Mononuclear cell (primary cell): ENCODE data around the gene STAP1. TPM values are rescaled to one million over a fixed set of nuclear protein-coding genes. Genes with fewer than 3 reads are reported as not detected.
A peak's percentile ranks its signal among the peaks of the same experiment; 100 is the strongest.
"Not testable (repeated sequence)": the region's sequence is repeated elsewhere in the genome, so short reads cannot be mapped to it uniquely, and the experiment has no call there.

Experiments used
- H3K27me3 ChIP-seq: 2 replicates; pipeline ENCODE4 v1.6.0; 2011; ENCODE audit warnings: low read length, control low read depth; ENCODE audit not compliant: insufficient read depth
- H3K4me1 ChIP-seq: 2 replicates; pipeline ENCODE4 v1.5.1; 2011; ENCODE audit warnings: mild to moderate bottlenecking, low read length, control low read depth; ENCODE audit not compliant: insufficient read depth
- H3K4me3 ChIP-seq: 2 replicates; pipeline ENCODE4 v1.5.1; 2011; ENCODE audit warnings: mild to moderate bottlenecking, low read length, moderate library complexity
- H3K9me3 ChIP-seq: 2 replicates; pipeline ENCODE4 v1.5.1; 2011; ENCODE audit warnings: low read depth, mild to moderate bottlenecking, control low read depth, low read length
- total RNA-seq: library from RNA; depleted of rRNA; stranded (reverse); fragments of >200 nt; gene quantifications from one replicate; pipeline ENCODE4 v1.2.3, GENCODE V29; 2012

The STAP1 gene
- total RNA-seq, 1 donor = 13.0 TPM

- Histone ChIP-seq H3K4me1 (peaks cover 12% of the 10 kb centered on the region), H3K27me3 (no peaks in the 10 kb centered on the region), H3K9me3 (no peaks in the 10 kb centered on the region), H3K4me3 (peak overlapping the region; percentile 89)
Observed at GRCh38 chr4:67546004-67546356, 12.5 kb upstream of the STAP1 start.

DNA sequence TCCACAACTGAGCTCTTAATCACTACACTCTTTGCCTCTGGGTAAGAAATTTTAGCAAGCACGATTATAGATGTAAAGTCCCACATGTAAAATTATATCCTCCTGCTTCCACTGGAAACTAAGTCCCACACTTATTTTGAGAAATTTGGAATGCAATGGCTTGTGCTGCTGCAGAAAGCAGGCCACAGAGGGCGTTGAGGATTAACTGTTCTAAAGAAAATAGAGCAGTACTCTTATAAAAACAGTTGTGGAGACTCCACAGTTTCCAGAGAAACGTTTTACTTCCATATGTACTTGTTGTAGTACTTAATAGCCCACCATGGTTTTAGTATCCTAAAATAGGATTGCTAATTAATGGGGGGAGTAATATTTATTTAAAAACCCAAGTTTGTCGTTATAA is 11.6 kb upstream of the STAP1 start:
- H3K4me3 ChIP-seq = no peak overlapping the region
- H3K27me3 ChIP-seq = no peaks in the 10 kb centered on the region

DNA sequence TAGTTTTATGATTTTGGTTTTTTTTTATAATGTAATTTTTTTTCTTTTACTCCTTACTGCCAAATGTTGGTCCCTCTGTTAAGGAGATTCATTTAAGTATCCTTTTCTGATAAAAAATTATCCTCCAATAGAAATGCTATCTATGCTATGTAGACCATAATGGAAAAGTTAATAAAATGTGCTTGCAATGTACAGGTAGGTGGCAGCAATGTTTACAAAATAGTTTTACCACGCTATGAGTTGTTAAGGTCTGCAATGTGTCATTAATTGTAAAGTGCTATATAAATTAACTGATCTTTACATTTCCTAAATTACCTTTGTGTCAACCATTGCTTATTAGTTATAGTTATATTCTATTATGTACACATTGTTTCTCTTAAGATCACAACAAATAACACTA is 9.4 kb upstream of the STAP1 start:
- Histone ChIP-seq H3K9me3 (no peaks in the 10 kb centered on the region), H3K4me3 (no peak overlapping the region), H3K27me3 (no peaks in the 10 kb centered on the region), H3K4me1 (peaks cover 16% of the 10 kb centered on the region)

More for the DNA sequence above, 11.6 kb upstream of the STAP1 start:
- Histone ChIP-seq H3K4me1 (peaks cover 20% of the 10 kb centered on the region), H3K9me3 (no peaks in the 10 kb centered on the region)

- H3K4me1 ChIP-seq = peaks cover 15% of the 10 kb centered on the region
- H3K4me3 ChIP-seq = no peak overlapping the region
- no peaks in the 10 kb centered on the region for H3K27me3 ChIP-seq
- no peaks in the 10 kb centered on the region for H3K9me3 ChIP-seq
Observed at GRCh38 chr4:67550451-67550850, 8.1 kb upstream of the STAP1 start.

DNA sequence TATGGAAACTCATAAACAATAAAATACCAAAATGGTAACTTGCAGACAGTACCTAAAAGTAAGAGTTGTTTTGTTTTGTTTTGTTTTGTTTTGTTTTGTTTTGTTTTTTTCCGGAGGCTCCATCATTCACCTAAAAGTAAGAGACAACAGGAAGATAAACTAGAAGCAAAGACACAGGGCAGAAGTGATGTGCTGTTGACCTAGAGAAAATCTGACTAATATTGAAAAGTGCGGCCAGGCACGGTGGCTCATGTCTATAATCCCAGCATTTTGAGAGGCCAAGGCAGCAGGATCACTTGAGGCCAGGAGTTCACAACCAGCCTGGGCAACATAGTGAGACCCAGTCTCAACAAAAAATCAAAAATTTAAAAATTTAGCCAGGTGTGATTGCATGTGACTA is 7.7 kb upstream of the STAP1 start:
- Histone ChIP-seq H3K4me1 (peaks cover 13% of the 10 kb centered on the region), H3K4me3 (no peak overlapping the region), H3K9me3 (no peaks in the 10 kb centered on the region), H3K27me3 (no peaks in the 10 kb centered on the region)

GRCh38 chr4:67552146-67552792 is 6.3 kb upstream of the STAP1 start:
- not testable (repeated sequence) for H3K9me3 ChIP-seq, H3K27me3 ChIP-seq, H3K4me3 ChIP-seq
- H3K4me1 ChIP-seq = peaks cover 11% of the 10 kb centered on the region

DNA sequence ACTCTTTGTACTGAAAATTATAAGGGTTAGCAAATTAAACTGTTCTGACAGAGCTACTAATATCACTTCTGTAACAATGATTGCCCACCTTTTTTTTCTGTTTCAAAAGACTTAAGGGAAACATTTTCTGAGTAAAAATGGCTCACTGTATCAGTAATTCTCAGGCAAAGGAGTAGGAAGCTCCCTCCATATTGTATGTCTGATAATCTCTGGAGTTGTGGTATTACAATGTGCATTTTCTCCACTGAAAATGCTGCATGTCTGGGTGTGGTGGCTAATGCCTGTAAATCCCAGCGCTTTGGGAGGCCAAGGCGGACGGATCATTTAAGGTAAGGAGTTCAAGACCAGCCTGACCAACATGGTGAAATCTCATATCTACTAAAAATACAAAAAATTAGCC is 4.4 kb upstream of the STAP1 start:
- Histone ChIP-seq H3K9me3 (no peaks in the 10 kb centered on the region), H3K27me3 (no peaks in the 10 kb centered on the region), H3K4me1 (peaks cover 21% of the 10 kb centered on the region), H3K4me3 (no peak overlapping the region)

DNA sequence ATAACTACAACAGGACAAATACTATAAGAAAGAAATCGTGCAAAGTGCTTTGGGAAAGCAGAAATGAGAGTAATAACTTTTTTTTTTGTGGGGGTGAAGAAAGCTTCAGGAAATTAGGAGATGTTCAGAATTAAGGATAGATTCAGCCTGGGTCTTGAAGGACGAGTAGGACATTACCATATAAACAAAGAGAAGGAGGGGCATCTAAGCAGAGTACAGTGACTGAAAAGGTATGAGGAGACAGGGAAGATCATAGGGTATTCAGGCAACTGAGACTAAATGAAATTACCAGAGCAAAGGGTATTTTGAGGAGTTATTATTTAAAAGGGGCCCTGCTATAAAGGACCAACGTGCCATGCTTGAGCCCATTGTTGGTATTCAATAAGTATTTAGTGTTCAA is 3.1 kb upstream of the STAP1 start:
- Histone ChIP-seq H3K4me3 (no peak overlapping the region), H3K4me1 (peaks cover 21% of the 10 kb centered on the region), H3K27me3 (no peaks in the 10 kb centered on the region), H3K9me3 (no peaks in the 10 kb centered on the region)

- peaks cover 17% of the 10 kb centered on the region for H3K4me1 ChIP-seq
- H3K4me3 ChIP-seq = no peak overlapping the region
- no peaks in the 10 kb centered on the region for H3K9me3 ChIP-seq
- H3K27me3 ChIP-seq = no peaks in the 10 kb centered on the region
Observed at GRCh38 chr4:67556436-67556835, 2.1 kb upstream of the STAP1 start.

- H3K4me3 ChIP-seq = no peak overlapping the region
- H3K4me1 ChIP-seq = peaks cover 5% of the 10 kb centered on the region
- H3K9me3 ChIP-seq = no peaks in the 10 kb centered on the region
- no peaks in the 10 kb centered on the region for H3K27me3 ChIP-seq
Observed at GRCh38 chr4:67565284-67565683, 6.8 kb downstream of the STAP1 start.

- no peak overlapping the region for H3K4me3 ChIP-seq
- no peaks in the 10 kb centered on the region for H3K9me3 ChIP-seq
- peaks cover 5% of the 10 kb centered on the region for H3K4me1 ChIP-seq
- no peaks in the 10 kb centered on the region for H3K27me3 ChIP-seq
Observed at GRCh38 chr4:67566335-67566734, 7.8 kb downstream of the STAP1 start.

DNA sequence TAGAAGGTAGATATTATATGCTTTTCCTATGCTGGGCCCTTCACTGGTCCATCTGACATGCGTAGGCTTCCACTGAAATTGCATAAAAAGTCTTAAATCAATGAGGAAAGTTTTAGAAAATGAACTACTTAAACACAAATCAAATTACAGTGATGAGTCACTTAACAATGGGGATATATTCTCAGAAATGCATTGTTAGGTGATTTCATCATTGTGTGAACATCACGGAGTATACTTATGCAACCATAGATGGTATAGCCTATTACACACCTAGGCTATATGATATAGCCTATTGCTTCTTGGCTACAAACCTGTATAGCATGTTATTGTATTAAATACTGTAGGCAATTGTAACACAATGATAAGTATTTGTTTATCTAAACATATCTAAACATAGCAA is 10.3 kb downstream of the STAP1 start:
- Histone ChIP-seq H3K4me1 (peaks cover 5% of the 10 kb centered on the region), H3K4me3 (no peak overlapping the region), H3K9me3 (no peaks in the 10 kb centered on the region), H3K27me3 (no peaks in the 10 kb centered on the region)

DNA sequence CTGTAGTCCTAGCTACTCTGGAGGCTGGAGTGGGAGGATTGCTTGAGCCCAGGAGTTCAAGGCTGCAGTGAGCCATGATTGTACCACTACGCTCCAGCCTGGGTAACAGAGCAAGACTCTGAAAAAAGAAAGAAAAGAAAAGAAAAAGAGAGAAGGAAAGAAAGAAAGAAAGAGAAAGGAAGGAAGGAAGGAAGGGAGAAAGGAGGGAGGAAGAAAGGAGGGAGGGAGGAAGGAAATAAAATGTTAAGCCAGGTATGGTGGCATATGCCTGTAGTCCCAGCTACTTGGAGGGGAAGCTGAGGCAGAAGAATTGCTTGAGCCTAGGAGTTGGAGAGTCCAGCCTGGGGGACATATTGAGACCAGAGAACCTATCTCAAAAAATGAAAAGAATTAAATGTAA is 12.0 kb downstream of the STAP1 start:
- Histone ChIP-seq H3K4me1 (peaks cover 12% of the 10 kb centered on the region), H3K27me3 (no peaks in the 10 kb centered on the region), H3K4me3 (no peak overlapping the region), H3K9me3 (no peaks in the 10 kb centered on the region)

DNA sequence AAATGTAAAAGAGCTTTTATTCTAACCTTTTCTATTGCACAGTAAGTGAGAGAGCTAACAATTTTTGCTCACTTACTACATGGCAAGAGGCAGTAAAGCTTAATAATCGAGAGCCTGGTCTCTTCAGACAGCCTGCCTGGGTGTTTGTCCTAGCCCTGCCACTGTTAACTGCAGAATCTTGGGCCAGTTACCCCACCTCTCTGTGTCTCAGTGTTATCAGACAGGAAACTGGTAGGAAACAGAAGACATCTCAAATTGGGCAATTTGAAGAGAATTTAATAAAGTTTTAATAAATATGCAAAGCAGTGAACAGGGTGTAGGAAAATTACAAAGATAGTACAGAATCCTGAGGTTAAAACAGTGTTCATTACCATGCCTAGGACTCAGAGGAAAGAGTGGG is 13.4 kb downstream of the STAP1 start:
- Histone ChIP-seq H3K9me3 (no peaks in the 10 kb centered on the region), H3K4me1 (peaks cover 14% of the 10 kb centered on the region), H3K4me3 (no peak overlapping the region), H3K27me3 (no peaks in the 10 kb centered on the region)

DNA sequence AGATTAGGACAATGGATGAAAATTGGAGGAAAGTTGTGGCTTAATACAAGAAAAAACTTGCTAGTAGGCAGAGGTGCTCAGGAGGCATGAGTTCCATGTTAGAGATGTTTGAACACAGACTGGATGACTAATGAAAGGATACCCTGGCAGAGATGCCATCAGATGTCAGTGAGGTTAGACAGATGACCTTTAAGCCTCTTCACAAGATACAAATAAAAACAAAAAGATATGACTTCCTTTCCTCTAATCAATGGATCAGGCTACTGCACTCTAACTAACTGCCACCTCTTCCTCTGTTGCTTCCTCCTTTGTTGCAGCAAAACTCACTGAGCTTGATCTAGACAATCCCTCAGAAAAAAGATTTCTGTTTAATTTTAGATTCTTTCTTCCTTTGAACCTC is 14.7 kb downstream of the STAP1 start:
- Histone ChIP-seq H3K9me3 (no peaks in the 10 kb centered on the region), H3K4me3 (no peak overlapping the region), H3K4me1 (peaks cover 14% of the 10 kb centered on the region), H3K27me3 (no peaks in the 10 kb centered on the region)

DNA sequence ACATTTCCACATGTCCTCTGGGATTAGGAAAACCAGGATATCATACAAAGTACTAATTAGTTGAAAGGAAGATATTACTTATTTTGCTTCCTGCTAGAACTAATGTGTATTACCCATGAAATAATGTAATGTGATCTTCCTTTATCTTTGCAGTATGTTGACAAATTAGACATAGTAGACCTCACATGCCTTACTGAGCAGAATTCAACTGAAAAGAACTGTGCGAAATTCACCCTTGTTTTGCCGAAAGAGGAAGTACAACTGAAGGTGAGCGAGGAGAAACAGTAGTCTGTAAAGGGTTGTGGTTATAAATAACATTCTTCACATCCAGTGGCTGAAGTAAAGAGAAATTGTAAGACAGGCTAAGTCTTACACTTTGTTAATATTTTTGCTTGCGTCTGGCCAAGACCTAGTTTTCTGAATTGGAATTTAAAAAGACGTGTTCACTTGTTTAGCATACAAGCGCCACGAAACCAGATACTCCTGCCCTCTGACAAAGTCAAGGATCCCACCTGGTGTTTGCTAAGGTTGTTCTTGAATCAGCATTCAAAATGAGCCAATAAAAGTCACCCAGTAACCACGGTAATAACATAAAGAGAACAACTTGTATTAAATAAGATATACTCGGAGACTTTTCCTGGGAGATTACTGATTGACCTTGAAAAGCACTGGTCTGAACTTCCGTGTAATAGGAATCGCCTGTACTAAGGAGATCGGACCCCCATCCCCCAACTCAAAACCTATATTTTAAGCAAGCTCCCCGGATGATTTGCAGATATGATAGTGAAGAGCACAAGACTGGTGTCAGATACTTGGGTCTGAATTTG is 16.9 kb downstream of the STAP1 start:
- Histone ChIP-seq H3K4me3 (no peak overlapping the region), H3K4me1 (peaks cover 14% of the 10 kb centered on the region), H3K27me3 (no peaks in the 10 kb centered on the region)

More for the DNA sequence above, 16.9 kb downstream of the STAP1 start:
- H3K9me3 ChIP-seq = no peaks in the 10 kb centered on the region
